Nephron (organoid): ENCODE measurements around the gene CPE.
A peak's percentile ranks its signal among the peaks of the same experiment; 100 is the strongest.

Experiments used
- H3K27ac Mint-ChIP-seq, 3 experiments: 2 replicates each; pipeline ENCODE4 v1.8.0; 2020; ENCODE audit warnings: mixed read lengths in 3 of 3, mild to moderate bottlenecking in 2 of 3, moderate library complexity in 1 of 3
- H3K27me3 Mint-ChIP-seq: 2 replicates; pipeline ENCODE4 v1.8.0; 2021; ENCODE audit warnings: low read depth, mild to moderate bottlenecking, moderate library complexity, mixed read lengths
- H3K36me3 Mint-ChIP-seq: 2 replicates; pipeline ENCODE4 v1.8.0; 2020; ENCODE audit warnings: low read depth, mixed read lengths
- H3K4me1 Mint-ChIP-seq: 2 replicates; pipeline ENCODE4 v1.8.0; 2020; ENCODE audit warnings: mixed read lengths
- H3K4me3 Mint-ChIP-seq, 3 experiments: 2 replicates each; pipeline ENCODE4 v1.8.0; 2020; ENCODE audit warnings: mild to moderate bottlenecking in 3 of 3, mixed read lengths in 3 of 3, moderate library complexity in 2 of 3
- H3K9me3 Mint-ChIP-seq: 2 replicates; pipeline ENCODE4 v1.8.0; 2020; ENCODE audit warnings: mixed read lengths
- TF ChIP-seq, protein P1 (sequence below), 3 experiments: fragments of 200-600 bp; sonication (generic); IDR thresholded peaks; one replicate each; pipeline ENCODE4 v1.5.0; 2021; ENCODE audit warnings: antibody characterized with exemption in 3 of 3; ENCODE audit not compliant: unreplicated experiment in 3 of 3

CPE gene

DNA sequence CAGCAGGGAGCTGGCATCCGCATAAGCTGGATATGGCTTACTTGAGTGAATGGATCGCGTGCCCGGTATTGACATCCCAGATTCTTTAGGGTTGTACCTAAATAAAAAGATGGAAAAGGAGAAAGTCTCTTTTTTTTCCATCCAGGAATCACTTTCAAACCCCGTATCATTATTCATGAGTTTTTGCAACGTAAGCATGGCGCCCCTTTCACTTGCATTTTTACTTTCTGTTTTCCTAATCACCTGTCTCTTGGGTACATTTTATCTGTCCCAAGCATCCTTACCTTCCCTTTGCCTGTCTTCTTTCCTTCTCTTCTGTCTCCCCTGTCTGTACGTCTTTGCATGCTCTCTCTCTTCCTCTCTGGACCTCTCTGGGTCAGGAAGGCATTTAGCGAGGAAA is 128.6 kb downstream of the CPE start:
- H3K36me3 Mint-ChIP-seq, result no peaks in the 10 kb centered on the region

GRCh38 chr4:165508372-165509120 is 129.7 kb downstream of the CPE start:
- Mint-ChIP-seq H3K4me3 (no peak overlapping the region), H3K36me3 (no peaks in the 10 kb centered on the region), H3K4me1 (peaks cover 32% of the 10 kb centered on the region)

More for the DNA sequence above, 128.6 kb downstream of the CPE start:
- Mint-ChIP-seq H3K4me1 (peaks cover 29% of the 10 kb centered on the region), H3K9me3 (no peaks in the 10 kb centered on the region), H3K27ac (no peak overlapping the region), H3K27me3 (peaks cover 4% of the 10 kb centered on the region), H3K4me3 (no peak overlapping the region)
- TF ChIP-seq, protein P1, sequence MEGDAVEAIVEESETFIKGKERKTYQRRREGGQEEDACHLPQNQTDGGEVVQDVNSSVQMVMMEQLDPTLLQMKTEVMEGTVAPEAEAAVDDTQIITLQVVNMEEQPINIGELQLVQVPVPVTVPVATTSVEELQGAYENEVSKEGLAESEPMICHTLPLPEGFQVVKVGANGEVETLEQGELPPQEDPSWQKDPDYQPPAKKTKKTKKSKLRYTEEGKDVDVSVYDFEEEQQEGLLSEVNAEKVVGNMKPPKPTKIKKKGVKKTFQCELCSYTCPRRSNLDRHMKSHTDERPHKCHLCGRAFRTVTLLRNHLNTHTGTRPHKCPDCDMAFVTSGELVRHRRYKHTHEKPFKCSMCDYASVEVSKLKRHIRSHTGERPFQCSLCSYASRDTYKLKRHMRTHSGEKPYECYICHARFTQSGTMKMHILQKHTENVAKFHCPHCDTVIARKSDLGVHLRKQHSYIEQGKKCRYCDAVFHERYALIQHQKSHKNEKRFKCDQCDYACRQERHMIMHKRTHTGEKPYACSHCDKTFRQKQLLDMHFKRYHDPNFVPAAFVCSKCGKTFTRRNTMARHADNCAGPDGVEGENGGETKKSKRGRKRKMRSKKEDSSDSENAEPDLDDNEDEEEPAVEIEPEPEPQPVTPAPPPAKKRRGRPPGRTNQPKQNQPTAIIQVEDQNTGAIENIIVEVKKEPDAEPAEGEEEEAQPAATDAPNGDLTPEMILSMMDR (IDR thresholded peaks at IDR 0.05; ENCODE audit: unreplicated experiment in 3 of 3), result no peak

GRCh38 chr4:165512424-165512823 is 133.6 kb downstream of the CPE start:
- Mint-ChIP-seq H3K4me1 (peaks cover 16% of the 10 kb centered on the region), H3K27me3 (peaks cover 10% of the 10 kb centered on the region), H3K4me3 (no peak overlapping the region), H3K9me3 (no peaks in the 10 kb centered on the region), H3K27ac (peak overlapping the region in 1 of 3 experiments; percentile 56), H3K36me3 (no peaks in the 10 kb centered on the region)
- TF ChIP-seq, protein P1 (IDR thresholded peaks at IDR 0.05; ENCODE audit: unreplicated experiment in 3 of 3), result no peak

More at GRCh38 chr4:165508372-165509120, 129.7 kb downstream of the CPE start:
- TF ChIP-seq, protein P1 (IDR thresholded peaks at IDR 0.05; ENCODE audit: unreplicated experiment in 3 of 3), result no peak
- H3K9me3 Mint-ChIP-seq, result no peaks in the 10 kb centered on the region
- peaks cover 11% of the 10 kb centered on the region for H3K27me3 Mint-ChIP-seq
- H3K27ac Mint-ChIP-seq, result no peak overlapping the region

- Mint-ChIP-seq H3K27me3 (peaks cover 7% of the 10 kb centered on the region), H3K4me3 (no peak overlapping the region), H3K9me3 (no peaks in the 10 kb centered on the region), H3K36me3 (no peaks in the 10 kb centered on the region), H3K27ac (no peak overlapping the region), H3K4me1 (peaks cover 18% of the 10 kb centered on the region)
- TF ChIP-seq, protein P1 (IDR thresholded peaks at IDR 0.05; ENCODE audit: unreplicated experiment in 3 of 3), result no peak
Observed at GRCh38 chr4:165514739-165515138, 135.9 kb downstream of the CPE start.

DNA sequence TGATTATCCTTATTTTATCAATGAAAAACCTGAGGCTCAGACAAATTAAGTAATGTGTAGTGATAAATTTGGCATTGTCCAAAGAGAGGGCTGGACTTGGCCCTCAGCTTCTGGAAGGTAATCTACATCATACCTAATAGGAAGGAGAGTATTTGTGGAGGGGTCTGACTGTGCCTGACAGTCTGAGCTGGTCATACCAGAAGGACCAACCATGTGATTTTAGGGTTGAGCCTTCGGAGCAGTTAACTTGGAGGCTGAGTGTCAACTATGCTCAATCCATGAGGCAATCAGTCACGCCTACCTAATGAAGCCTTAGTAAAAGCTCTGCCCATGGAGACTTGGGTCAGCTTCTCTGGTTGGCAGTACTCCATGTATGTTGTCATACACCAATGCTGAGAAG is 136.4 kb downstream of the CPE start:
- H3K4me1 Mint-ChIP-seq, result peaks cover 18% of the 10 kb centered on the region

More for the DNA sequence above, 136.4 kb downstream of the CPE start:
- H3K9me3 Mint-ChIP-seq, result no peaks in the 10 kb centered on the region
- TF ChIP-seq, protein P1 (IDR thresholded peaks at IDR 0.05; ENCODE audit: unreplicated experiment in 3 of 3), result no peak
- peaks cover 7% of the 10 kb centered on the region for H3K27me3 Mint-ChIP-seq
- H3K4me3 Mint-ChIP-seq, result no peak overlapping the region
- no peak overlapping the region for H3K27ac Mint-ChIP-seq
- H3K36me3 Mint-ChIP-seq, result no peaks in the 10 kb centered on the region
